GM19023 (cell line): ENCODE data around the gene CFDP1.

ENCODE experiments used
- ATAC-seq: cut with Tn5 transposase; IDR thresholded peaks from one replicate; pipeline ENCODE4 v1.9.1; 2021; ENCODE audit warnings: mild to moderate bottlenecking, moderate library complexity; ENCODE audit not compliant: unreplicated experiment

The CFDP1 gene

DNA sequence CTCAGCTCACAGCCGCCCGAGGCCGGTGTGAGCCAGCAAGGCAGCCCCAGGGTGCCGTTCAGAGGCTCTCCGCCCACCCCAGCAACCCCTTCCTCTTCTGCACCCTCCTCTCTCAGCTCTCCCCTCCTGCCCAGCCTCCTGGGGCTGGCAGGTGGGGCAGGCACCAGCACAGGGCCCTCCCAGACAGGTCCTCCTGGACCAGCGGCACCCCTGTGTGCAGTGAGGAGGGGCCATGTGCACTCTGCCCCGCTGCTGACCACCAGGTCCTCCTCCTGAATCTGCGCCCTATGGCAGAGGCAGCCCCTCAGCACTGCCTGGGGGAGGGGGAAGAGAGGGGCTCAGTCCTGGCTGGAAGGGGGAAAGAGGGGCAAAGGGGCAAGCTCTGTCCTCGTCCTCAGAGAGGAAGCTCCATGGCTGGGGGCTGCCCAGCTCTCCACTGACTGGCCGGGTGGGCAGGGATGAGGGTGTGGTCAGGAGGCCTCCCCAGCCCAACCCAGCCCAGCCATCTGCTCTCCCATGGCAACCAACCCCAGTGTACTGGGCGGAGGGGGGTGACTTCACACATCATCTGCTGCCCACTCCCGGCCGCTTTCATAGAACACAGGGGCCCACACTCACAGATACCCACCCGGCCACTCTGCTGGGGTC is 176.5 kb downstream of the CFDP1 start:
- ATAC-seq, result no peak

GRCh38 chr16:75256059-75256571 is 177.2 kb downstream of the CFDP1 start:
- no peak for ATAC-seq

GRCh38 chr16:75254359-75254837 is 178.9 kb downstream of the CFDP1 start:
- no peak for ATAC-seq

DNA sequence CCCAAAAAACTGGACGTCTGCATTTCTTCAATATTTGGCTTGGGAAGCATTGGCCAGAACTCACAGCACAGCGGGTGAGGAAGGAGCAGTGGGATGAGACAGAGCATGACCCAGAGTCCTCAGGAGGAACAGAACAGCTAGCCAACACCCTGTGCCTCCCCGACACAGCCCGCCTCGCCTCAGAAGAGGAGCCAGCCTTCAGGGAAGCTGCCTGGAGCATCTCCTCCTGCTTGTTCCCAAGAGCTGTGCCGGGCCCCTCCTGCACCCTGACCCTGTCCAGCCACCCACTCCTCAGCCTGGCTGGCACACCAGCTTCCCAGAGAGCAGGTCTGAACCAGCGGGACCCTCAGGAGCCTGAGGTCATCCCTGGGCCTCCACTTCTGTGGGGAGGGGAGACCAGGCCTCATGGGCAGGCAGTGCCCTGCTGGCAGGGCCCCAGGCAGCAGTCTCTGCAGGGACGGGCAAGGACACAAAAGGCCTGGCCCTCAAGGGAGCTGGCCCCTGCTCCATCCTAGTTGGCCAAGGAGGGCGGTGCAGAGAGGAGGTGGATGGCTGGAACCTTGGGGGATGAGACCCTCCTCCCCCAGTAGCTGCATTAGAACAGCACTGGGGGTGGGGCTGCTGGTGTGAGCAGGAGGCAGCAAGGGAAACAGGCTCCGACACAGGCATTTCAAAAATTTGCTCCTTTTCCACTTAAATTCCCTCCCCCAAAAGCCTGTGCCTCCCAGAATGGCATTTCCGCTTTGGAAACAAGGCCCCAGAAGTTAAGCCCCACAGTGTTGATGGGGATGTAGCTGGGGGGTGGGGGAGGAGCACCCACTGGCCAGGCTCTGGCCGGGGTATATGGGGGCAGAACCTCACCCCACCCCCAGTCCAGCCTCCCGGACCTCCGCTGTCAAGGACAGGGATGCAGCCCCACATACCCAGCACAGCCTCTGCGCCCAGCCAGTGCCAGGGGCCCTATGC is 180.1 kb downstream of the CFDP1 start:
- no peak for ATAC-seq

DNA sequence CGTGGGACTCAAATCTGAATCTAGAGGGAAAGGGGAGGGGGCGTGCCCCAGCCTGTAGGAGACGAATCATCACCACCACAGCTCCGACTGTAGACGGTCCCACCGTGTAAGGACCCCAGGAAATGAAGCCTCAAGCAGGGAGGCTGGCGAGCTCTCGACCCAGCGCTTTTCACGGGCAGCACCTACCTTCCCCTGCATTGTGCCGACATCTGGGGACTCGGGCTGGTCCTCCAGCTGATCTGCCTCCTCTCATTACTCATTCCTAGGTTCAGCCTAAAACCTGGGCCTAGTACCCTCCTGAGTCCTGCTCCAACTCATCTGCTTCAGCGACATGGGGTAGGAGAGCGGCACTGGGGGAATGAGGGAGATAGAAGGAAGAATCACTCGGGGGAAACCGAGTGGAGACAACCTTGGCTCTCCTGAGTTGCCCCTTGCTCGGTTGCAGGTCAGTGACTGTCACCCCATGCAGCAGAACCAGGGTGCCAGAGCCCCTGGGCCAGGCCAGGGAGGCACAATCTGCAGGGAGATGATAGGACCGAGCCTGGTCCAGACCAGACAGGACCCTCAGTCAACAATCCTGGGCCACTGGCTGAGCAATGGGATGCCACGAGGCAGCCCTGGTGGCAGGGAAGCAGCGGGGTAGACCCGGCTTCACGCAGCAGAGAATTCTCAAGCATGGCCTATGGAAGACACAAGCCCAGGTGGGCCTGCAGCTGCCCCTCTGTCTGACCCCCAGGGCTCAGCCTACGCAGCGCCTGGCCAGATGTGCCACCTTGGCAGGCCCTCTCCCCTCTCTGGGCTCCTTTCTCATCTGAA is 181.0 kb downstream of the CFDP1 start:
- ATAC-seq, result no peak

- peak; percentile 78 for ATAC-seq
Observed at GRCh38 chr16:75251280-75252048, 181.8 kb downstream of the CFDP1 start, which contains the start of gene BCAR1. Gene BCAR1 (minus strand): TSS chr16:75251624. CDS start chr16:75251482, 142 bp downstream.

- peak; percentile 29 for ATAC-seq
Observed at GRCh38 chr16:75250809-75251279, 182.5 kb downstream of the CFDP1 start.

GRCh38 chr16:75250089-75250808 is 183.1 kb downstream of the CFDP1 start:
- ATAC-seq, result no peak

DNA sequence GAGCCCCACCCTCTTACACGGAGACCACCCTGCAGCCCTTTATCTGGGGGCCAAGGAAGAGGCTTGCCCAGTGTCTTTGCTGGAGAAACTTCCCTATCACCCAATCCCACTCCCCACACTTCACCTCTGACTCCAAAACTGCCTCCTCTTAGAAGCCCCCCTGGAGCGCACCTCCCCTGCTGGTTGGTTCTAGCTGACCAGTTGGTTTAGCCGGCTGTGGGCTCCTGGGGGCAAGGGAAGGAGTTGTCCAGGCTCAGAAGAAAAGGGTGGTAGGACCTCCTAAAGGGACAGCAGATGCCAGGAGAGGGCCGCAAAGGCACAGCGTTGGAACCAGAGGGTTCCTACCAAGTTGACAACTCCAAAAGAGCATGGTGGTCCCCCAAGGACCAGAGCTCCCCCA is 183.9 kb downstream of the CFDP1 start:
- no peak for ATAC-seq

DNA sequence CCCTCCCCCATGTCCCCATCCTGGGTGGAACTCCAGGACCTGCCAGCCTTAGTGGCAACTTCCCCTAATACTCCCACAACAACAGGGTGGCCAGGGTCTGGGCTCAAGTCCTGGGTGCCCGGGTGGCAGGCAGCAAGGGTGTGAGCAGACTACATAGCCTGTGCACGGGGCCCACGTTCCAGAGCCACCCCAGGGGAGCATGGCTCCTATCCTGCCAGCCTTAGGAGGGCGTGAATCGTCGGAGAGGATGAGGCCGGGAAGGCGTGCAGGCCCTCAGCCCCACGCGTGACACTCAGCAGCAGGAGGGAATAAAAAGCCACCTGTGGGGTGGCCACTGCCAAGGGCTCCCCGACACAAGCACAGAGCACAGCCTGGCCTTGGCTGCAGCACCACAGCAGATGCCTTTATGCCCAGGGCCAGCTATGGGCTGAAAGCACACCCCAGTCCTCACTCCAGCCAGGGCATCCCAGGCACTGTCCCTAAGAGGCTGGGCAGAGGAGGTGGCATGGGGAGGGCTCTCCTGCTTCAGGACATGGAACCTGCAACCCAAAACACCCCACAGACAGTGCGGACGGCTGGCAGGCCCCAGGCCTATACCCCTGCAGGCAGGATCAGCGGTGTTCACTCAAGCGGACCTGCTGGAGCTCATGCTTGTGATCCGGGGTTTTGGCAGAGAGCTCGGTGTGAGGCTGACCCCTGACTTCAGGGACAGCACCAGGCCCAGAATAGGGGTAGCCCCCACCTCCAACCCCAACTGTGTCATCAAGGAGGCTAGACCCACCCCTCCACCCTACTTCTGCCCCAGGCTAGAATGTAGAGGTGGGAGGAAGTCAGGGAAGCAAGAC is 184.5 kb downstream of the CFDP1 start:
- no peak for ATAC-seq

DNA sequence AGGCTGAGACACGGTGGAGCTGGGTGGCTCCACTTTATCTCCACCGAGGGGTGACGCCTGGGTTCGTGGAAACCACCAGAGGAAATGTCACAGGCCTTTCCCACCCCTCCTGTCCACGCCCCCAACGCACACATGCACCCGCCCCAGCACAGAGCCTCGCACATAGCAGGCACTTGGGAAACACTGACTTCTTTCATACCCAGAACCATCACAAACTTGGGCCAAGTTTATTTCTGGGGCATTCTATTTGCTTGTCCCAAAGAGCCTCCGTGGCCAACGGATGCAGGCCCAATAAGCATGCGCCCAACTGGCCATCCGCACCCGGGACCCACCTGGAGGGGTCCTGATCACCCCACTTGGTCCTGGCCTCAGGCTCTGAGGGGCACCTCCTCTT is 185.2 kb downstream of the CFDP1 start:
- ATAC-seq, result no peak

- no peak for ATAC-seq
Observed at GRCh38 chr16:75247249-75247648, 186.1 kb downstream of the CFDP1 start.

DNA sequence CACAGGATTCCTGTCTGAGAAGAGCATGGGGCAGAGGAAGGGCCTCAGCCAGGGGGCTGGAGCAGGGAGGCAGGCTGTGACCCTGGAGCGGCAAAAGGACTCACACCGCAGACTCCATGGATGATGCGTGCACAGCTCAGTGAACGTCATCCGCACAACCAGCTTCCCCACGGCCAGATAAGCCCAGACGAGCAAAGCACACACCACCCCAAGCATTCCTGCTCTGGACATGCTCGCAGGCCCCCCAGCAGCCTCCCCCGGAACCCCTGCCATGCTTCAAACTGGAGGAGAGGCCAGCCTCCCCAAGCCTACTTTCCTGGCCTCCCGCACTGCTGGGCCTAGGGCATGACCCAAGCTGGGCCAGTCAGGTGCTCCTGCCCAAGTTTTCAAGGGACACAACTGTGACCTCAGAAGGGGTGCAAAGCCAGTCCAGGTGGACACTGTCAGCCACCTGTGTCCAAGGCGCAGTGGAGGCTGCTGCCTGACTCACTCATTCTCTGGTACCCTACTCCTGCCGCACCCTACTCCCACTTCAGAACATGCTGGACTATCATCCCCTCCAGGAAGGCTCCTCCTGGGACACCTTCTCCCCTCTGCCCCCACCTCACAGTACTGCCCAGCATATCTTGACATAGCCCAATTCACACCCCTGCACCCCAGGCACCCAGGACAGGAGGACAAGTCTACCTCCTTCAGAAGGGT is 186.6 kb downstream of the CFDP1 start:
- ATAC-seq, result no peak

- ATAC-seq, result no peak
Observed at GRCh38 chr16:75244844-75245758, 188.2 kb downstream of the CFDP1 start.

- ATAC-seq, result no peak
Observed at GRCh38 chr16:75244225-75244809, 189.0 kb downstream of the CFDP1 start.
